Memory B cell (primary cell): ENCODE measurements around the gene SPDYE3.
"Not testable (repeated sequence)": the region's sequence is repeated elsewhere in the genome, so short reads cannot be mapped to it uniquely, and the experiment has no call there.

Experiments
- ATAC-seq: fragments of 150-1000 bp; cut with Tn5 transposase; 2 replicates; pipeline ENCODE4 v1.10.0; 2021; ENCODE audit warnings: low read depth, mild to moderate bottlenecking, moderate library complexity
- DNase-seq, 2 donors: peaks; one replicate each; pipeline ENCODE4 v3.0.0; 2022; ENCODE audit warnings: low spot score in 2 of 2
- H3K27ac Mint-ChIP-seq: one replicate; pipeline ENCODE4 v1.8.0; 2022; ENCODE audit warnings: mild to moderate bottlenecking, moderate library complexity, mixed read lengths
- H3K27me3 Mint-ChIP-seq: one replicate; pipeline ENCODE4 v1.8.0; 2022; ENCODE audit warnings: mixed read lengths
- H3K36me3 Mint-ChIP-seq: one replicate; pipeline ENCODE4 v1.8.0; 2022; ENCODE audit warnings: mild to moderate bottlenecking, mixed read lengths
- H3K4me1 Mint-ChIP-seq: one replicate; pipeline ENCODE4 v1.8.0; 2022; ENCODE audit warnings: mixed read lengths
- H3K4me3 Mint-ChIP-seq: one replicate; pipeline ENCODE4 v1.8.0; 2022; ENCODE audit warnings: mild to moderate bottlenecking, moderate library complexity, mixed read lengths
- H3K9me3 Mint-ChIP-seq: one replicate; pipeline ENCODE4 v1.8.0; 2022; ENCODE audit warnings: mixed read lengths

SPDYE3 gene

DNA sequence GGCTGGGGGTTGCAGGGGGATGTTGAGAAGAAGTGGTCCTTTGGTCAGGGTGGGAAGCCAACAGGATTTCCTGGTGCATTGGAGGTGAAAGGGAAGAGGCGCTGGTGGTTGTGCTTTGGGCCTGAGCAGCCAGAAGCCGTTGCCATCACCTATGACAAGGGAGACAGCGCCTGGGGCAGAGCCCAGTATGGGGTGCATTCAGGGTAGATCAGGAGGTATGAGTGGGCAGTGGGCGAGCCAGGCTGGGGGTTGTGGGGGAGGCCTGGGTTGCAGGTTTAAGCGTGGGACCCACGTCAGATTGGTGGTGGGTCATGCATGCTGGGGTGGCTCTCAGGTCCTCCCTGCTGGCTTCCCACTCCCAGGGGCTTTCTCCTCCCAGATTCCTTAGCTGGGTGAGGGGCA, 44.2 kb downstream of the SPDYE3 start:
- H3K4me3 Mint-ChIP-seq = no peak overlapping the region
- peaks cover 26% of the 10 kb centered on the region for H3K36me3 Mint-ChIP-seq
- H3K9me3 Mint-ChIP-seq = no peaks in the 10 kb centered on the region
- no peak overlapping the region for H3K27ac Mint-ChIP-seq
- DNase-seq (no peak), ATAC-seq (no peak)
- no peaks in the 10 kb centered on the region for H3K27me3 Mint-ChIP-seq
- peaks cover 5% of the 10 kb centered on the region for H3K4me1 Mint-ChIP-seq

DNA sequence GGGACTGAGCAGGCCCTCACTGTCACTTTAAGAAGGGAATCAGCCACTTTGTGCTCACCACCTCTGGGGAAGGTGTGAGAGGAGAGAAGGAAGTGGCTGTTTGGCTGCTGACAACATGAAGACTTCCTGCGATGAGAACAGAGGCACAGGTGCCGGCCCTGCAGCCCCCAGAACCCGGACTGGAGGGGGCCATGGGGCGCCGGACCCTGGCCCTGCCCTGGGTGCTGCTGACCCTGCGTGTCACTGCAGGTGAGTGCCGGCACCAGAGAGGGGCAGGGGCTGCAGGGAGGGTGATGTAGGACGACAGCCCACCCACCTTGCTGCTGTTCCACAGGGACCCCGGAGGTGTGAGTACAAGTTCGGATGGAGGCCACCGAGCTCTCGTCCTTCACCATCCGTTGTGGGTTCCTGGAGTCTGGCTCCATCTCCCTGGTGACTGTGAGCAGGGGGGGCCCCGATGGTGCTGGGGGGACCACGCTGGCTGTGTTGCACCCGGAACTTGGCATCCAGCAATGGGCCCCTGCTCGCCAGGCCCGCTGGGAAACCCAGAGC, 44.8 kb downstream of the SPDYE3 start:
- ATAC-seq = peak; percentile 83
- not testable (repeated sequence) for H3K9me3 Mint-ChIP-seq, H3K27ac Mint-ChIP-seq, H3K4me3 Mint-ChIP-seq, H3K27me3 Mint-ChIP-seq, DNase-seq, H3K4me1 Mint-ChIP-seq
- peaks cover 27% of the 10 kb centered on the region for H3K36me3 Mint-ChIP-seq

DNA sequence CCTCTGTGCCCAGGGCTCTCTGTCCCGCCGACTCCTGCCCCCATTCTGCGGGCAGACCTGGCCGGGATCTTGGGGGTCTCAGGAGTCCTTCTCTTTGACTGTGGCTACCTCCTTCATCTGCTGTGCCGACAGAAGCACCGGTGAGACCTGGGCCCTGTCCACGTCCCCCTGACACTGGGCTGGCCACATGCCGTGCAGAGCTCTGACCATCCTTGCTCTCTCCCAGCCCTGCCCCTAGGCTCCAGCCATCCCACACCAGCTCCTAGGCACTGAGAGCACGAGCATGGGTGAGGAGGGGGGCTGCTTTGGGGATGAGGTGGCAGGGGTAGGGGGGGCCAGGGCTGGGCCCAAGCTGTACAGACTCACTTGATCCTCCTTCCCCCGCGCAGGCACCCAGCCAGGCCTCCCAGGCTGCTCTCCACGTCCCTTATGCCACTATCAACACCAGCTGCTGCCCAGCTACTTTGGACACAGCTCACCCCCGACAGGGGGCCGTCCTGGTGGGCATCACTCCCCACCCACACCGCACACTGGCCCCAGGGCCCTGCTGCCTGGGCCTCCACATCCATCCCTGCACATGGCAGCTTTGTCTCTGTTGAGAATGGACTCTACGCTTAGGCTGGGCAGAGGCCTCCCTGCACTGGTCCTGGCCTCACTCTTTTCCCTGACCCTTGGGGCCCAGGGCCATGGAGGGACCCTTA, 45.6 kb downstream of the SPDYE3 start:
- DNase-seq (no peak), ATAC-seq (no peak)
- Mint-ChIP-seq H3K4me3 (no peak overlapping the region), H3K9me3 (no peaks in the 10 kb centered on the region), H3K27me3 (no peaks in the 10 kb centered on the region), H3K27ac (peak overlapping the region; percentile 65), H3K4me1 (peaks cover 5% of the 10 kb centered on the region), H3K36me3 (peaks cover 28% of the 10 kb centered on the region)

- Mint-ChIP-seq H3K4me3 (no peak overlapping the region), H3K36me3 (peaks cover 31% of the 10 kb centered on the region), H3K27ac (peak overlapping the region; percentile 31), H3K27me3 (no peaks in the 10 kb centered on the region), H3K4me1 (peaks cover 8% of the 10 kb centered on the region), H3K9me3 (no peaks in the 10 kb centered on the region)
- peak; percentile 9 for ATAC-seq
- no peak for DNase-seq
Measured at GRCh38 chr7:100353685-100354330, 46.3 kb downstream of the SPDYE3 start.

DNA sequence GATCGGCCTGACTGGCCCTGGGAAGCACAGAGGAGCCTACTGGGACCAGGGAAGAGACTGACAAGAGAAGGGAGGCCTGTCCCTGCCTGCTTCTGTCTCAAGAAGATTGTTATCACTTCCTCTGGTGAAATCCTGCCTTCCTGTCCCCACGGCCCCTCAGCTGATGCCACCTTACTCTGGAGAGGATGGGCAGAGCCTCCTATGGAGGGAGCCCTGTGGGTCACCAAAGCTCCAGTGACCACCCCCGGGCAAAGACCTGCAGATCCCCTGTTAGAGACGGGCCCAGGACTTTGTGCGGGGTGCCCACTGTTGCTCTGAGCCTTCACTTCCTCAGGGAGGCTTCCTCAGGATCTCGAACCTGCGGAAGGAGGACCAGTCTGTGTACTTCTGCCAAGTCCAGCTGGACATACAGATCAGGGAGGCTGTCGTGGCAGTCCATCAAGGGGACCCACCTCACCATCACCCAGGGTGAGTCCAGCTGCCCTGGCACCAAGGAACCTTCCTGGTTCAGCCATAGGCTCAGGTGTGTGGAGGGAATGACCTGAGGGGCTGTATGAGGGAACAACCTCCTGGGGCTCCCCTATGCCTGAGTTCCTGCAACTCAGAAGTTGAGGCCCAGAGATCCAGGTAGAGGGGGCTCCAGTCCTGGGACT, 49.0 kb downstream of the SPDYE3 start:
- Mint-ChIP-seq H3K27ac (no peak overlapping the region), H3K4me1 (peaks cover 9% of the 10 kb centered on the region), H3K27me3 (no peaks in the 10 kb centered on the region), H3K9me3 (no peaks in the 10 kb centered on the region), H3K36me3 (peaks cover 33% of the 10 kb centered on the region), H3K4me3 (no peak overlapping the region)
- ATAC-seq (no peak), DNase-seq (no peak)

DNA sequence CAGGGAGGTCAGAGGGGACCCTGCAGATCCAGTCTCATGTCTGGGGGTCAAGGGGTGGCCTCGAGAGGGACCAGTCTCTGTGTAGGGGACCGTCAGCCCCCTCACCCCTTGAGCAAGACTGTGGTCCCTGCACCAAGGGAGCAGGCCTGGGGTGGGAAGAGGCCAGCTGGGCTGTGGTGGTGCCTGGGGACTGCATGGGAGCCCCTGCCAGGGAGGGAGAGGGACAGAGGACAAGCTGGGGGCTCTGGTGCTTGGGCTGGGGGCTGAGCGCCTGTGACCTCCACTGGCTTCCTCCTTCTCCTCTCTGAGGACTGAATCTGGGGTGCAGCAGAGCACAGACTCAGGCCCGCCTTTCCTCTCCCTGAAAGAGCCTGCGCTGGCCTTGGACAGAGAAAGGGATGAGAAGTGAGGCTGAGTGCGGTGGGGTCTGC, 49.6 kb downstream of the SPDYE3 start:
- no peak overlapping the region for H3K4me3 Mint-ChIP-seq
- no peaks in the 10 kb centered on the region for H3K27me3 Mint-ChIP-seq
- peak overlapping the region; percentile 55 for H3K27ac Mint-ChIP-seq
- DNase-seq (no peak), ATAC-seq (no peak)
- H3K36me3 Mint-ChIP-seq = peaks cover 37% of the 10 kb centered on the region
- H3K4me1 Mint-ChIP-seq = peaks cover 8% of the 10 kb centered on the region
- H3K9me3 Mint-ChIP-seq = no peaks in the 10 kb centered on the region

- Mint-ChIP-seq H3K4me1 (peaks cover 8% of the 10 kb centered on the region), H3K4me3 (no peak within 1 kb of the TSS), H3K9me3 (no peaks in the 10 kb centered on the region), H3K27me3 (no peaks in the 10 kb centered on the region), H3K36me3 (peaks cover 38% of the 10 kb centered on the region), H3K27ac (peak within 1 kb of the TSS; percentile 72)
- no peak for DNase-seq
- ATAC-seq = peak; percentile 92
Measured at GRCh38 chr7:100358027-100358856, 50.7 kb downstream of the SPDYE3 start, which contains the start of gene PILRB. PILRB (plus strand) TSS chr7:100358117; CDS start chr7:100358303, 186 bp downstream.

DNA sequence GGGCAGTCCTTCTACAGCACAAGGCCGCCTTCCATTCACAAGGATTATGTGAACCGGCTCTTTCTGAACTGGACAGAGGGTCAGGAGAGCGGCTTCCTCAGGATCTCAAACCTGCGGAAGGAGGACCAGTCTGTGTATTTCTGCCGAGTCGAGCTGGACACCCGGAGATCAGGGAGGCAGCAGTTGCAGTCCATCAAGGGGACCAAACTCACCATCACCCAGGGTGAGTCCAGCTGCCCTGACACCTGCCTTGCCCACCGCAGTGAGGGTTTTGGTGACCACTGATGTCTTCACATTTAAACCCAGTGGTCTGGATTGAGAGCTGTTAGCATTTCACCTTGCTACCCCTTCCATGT, 51.3 kb downstream of the SPDYE3 start:
- Mint-ChIP-seq H3K36me3 (peaks cover 35% of the 10 kb centered on the region), H3K27me3 (no peaks in the 10 kb centered on the region), H3K4me1 (peaks cover 8% of the 10 kb centered on the region), H3K9me3 (no peaks in the 10 kb centered on the region), H3K4me3 (no peak overlapping the region), H3K27ac (peak overlapping the region; percentile 72)
- DNase-seq (no peak), ATAC-seq (no peak)

- Mint-ChIP-seq H3K9me3 (no peaks in the 10 kb centered on the region), H3K27ac (peak overlapping the region; percentile 85), H3K36me3 (peaks cover 37% of the 10 kb centered on the region), H3K4me3 (no peak overlapping the region), H3K27me3 (no peaks in the 10 kb centered on the region), H3K4me1 (peaks cover 11% of the 10 kb centered on the region)
- ATAC-seq (no peak), DNase-seq (no peak)
Measured at GRCh38 chr7:100360135-100360854, 52.8 kb downstream of the SPDYE3 start.

DNA sequence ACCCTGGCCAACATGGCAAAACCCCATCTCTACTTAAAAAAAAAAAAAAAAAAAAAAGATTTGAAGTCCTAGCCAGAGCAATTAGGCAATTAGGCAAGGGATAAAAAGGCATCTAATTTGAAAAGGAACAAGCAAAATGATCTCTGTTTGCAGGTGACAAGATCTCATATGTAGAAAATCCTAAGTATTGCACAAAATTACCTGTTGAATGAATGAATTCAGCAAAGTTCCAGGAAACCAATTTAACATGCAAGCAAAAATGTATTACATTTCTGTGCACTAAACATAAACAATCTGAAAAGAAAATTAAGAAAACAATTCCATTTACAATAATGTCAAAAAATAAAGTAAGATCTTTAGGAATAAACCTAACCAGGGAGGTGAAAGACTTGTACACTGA, 55.6 kb downstream of the SPDYE3 start:
- H3K9me3 Mint-ChIP-seq = no peaks in the 10 kb centered on the region
- peaks cover 33% of the 10 kb centered on the region for H3K36me3 Mint-ChIP-seq
- ATAC-seq (no peak), DNase-seq (no peak)
- H3K4me1 Mint-ChIP-seq = peaks cover 34% of the 10 kb centered on the region
- no peaks in the 10 kb centered on the region for H3K27me3 Mint-ChIP-seq
- no peak overlapping the region for H3K27ac Mint-ChIP-seq
- no peak overlapping the region for H3K4me3 Mint-ChIP-seq

DNA sequence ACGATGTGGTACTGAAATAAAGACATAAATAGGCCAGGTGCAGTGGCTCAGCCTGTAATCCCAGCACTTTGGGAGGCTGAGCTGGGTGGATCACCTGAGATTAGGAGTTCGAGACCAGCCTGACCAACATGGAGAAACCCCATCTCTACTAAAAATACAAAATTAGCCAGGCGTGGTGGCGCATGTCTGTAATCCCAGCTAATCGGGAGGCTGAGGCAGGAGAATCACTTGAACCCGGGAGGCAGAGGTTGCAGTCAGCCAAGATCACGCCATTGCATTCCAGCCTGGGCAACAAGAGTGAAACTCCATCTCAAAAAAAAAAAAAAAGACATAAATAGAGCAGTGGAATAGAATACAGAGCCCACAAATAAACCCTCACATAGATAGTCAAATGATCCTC, 56.3 kb downstream of the SPDYE3 start:
- not testable (repeated sequence) for DNase-seq, H3K9me3 Mint-ChIP-seq, H3K4me3 Mint-ChIP-seq, H3K27me3 Mint-ChIP-seq, ATAC-seq
- H3K27ac Mint-ChIP-seq = peak overlapping the region; percentile 94
- peaks cover 29% of the 10 kb centered on the region for H3K36me3 Mint-ChIP-seq
- peaks cover 35% of the 10 kb centered on the region for H3K4me1 Mint-ChIP-seq

- Mint-ChIP-seq H3K9me3 (no peaks in the 10 kb centered on the region), H3K27ac (peak overlapping the region; percentile 94), H3K4me3 (no peak overlapping the region), H3K4me1 (peaks cover 38% of the 10 kb centered on the region), H3K27me3 (no peaks in the 10 kb centered on the region), H3K36me3 (peaks cover 25% of the 10 kb centered on the region)
- ATAC-seq (no peak), DNase-seq (no peak)
Measured at GRCh38 chr7:100364480-100364879, 57.0 kb downstream of the SPDYE3 start.

DNA sequence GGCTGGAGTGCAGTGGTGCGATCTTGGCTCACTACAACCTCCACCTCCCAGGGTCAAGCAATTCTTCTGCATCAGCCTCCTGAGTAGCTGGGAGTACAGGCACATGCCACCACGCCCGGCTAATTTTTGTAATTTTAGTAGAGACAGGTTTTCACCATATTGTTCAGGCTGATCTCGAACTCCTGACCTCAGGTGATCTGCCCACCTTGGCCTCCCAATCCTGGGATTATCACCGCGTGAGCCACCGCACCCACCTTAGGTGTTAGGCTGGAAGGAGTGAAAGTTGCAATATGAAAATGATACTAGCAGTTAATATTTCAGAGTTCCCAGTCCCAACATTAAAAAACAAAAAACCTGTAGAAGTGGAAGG, 58.5 kb downstream of the SPDYE3 start:
- ATAC-seq, H3K9me3 Mint-ChIP-seq, H3K27me3 Mint-ChIP-seq: not testable (repeated sequence)
- peak overlapping the region; percentile 61 for H3K4me3 Mint-ChIP-seq
- H3K4me1 Mint-ChIP-seq = peaks cover 41% of the 10 kb centered on the region
- H3K36me3 Mint-ChIP-seq = peaks cover 16% of the 10 kb centered on the region
- peak in 1 of 2 donors; percentile 13 for DNase-seq
- H3K27ac Mint-ChIP-seq = peak overlapping the region; percentile 94
